GM19193 (cell line): ENCODE measurements around the gene GTPBP6.

Experiments
- POLR2A ChIP-seq: IDR thresholded peaks from 4 replicates; pipeline ENCODE4 v1.6.1; 2011; ENCODE audit not compliant: insufficient read depth, insufficient read length; ENCODE audit errors: extremely low read depth

The GTPBP6 gene

DNA sequence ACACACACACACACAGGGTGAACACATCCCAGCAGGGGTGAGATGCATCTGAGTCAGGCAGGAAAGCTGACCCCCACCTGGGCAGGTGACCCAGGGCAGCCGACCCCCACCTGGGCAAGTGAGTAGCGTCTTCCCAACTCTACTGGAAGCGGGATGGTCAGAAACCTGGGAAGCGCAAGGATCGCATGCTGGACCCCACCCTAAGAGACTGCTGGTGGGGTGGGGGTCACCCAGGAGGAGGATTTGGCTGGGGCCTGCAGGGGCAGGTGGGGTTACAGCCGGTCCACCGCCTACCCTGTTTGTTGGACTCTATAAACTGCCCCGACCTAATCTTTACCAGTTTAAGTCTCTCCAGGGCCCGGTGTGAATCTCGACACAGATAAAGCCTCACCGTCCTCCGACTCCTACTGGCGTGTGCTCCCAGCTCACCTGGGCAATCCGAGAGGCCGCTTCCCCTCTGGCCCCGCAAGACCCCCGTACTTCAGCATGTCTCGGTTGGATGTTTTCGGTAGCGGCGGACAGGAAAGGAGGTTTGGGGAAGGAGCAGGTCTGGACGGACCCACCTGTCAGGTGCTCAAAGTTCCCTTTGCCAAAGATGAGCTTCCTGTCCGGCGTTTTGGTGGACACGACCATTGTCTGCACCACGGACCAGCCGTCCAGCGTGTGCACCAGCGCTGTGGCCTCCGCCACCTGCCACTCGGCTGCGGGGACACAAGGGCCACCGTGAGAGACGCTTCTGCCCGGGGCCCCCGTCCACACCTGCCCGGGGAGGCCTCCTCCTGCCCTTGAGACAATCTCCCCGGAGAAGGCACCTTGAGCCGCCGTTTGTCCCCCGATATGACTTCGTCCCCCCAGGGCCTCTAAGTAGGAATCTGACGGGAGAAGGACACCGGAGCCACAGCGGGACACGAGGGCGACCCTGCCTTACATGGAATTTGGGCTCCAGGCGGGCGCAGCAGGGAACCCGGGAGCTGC is 2.0 kb downstream of the GTPBP6 start:
- no peak for TF ChIP-seq POLR2A

- TF ChIP-seq POLR2A = no peak
Measured at GRCh38 chrX:314781-315595, 3.6 kb downstream of the GTPBP6 start.

DNA sequence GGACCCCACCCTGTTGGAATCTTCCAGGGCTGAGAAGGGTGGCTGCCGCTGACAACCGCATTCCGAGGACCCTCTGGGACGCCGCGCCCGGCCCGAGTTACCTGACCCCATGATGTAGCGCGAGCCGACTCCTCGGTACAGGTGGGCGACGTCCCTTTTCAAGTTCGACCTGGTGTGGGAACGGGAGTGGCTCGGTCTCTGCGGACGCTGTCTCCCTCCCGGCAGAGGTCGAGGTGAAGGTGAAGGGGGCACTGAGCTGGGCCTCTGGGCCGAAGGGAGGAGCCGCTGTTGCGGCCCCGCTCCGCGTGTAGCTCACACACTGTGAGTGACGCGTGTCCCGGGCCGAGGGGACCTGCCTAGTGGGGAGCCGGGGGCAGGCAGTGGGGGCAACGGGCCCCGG is 4.5 kb downstream of the GTPBP6 start:
- TF ChIP-seq POLR2A = no peak

DNA sequence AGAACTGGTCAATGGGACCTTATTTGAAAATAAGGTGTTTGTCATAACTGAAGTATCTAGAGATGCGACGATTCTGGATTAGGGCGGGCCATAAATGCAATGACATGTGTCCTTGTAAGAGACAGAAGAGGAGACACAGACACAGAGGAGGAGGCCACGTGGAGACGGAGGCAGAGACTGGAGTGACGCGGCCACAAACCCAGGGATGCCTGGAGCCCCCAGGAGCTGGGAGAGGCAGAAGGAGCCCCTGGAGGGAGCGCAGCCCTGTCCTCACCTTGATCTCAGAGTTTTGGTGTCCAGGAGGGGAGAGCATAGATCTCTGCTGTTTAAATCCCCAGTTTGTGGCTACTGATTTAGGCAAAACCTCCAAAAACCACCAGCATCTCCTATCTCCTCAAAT is 5.0 kb downstream of the GTPBP6 start:
- no peak for TF ChIP-seq POLR2A

DNA sequence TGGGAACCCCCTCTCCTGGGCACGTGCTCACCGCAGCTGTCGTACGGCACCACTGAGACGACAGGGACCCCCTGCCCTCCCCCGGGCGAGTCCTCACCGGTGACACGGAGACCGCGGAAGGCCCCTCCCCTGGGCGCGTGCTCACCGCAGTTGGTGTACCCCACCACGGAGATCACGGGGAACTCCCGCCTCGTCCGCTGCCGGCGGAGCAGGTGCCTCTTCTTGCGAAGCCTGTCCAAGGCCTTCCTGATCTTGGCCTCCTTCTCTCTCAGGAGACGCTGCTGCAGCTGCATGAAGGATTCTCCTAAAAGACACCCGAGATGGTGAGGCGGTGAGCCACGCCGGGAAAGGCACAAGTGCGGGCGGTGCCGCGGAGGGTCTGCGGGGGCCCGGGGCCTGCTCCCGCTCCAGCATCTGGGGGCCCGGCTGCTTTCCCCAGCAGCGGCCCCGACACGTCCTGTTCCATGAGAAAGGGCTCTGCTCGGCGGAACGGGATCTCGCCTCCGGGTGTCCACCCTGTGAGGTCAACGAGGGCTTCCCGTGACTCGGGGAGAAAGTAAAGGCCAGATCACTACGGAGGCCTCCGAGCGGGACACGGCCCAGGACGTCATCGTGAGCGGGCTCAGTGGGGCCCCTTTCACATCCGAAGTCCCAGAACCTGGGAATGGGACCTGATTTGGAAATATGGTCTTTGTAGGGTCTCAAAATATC is 5.8 kb downstream of the GTPBP6 start:
- TF ChIP-seq POLR2A = no peak

GRCh38 chrX:311156-312129 is 7.2 kb downstream of the GTPBP6 start:
- peak; percentile 13 for TF ChIP-seq POLR2A

DNA sequence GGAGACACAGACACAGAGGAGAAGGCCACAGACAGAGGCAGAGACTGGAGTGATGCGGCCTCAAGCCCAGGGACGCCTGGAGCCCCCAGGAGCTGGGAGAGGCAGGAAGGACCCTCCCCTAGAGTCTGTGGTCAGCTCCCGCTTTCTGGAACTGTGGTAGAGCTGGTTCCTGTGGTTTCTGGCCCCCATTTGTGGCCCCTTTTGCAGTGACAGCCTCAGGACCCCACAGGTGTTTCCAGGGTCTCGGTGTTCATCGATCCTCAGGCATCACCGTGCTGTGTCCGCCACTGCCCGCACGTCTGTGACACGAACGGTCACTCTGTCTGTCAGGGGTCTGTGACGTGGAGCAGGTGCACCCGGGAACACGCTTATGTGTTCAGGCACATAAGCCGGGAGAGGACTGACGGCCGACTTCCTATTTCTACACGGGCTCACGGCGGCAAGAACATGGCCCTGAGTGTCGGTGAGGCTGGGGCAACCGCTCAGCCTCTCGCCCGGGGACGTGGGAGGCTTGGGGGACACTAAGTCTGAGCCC is 7.9 kb downstream of the GTPBP6 start:
- no peak for TF ChIP-seq POLR2A

DNA sequence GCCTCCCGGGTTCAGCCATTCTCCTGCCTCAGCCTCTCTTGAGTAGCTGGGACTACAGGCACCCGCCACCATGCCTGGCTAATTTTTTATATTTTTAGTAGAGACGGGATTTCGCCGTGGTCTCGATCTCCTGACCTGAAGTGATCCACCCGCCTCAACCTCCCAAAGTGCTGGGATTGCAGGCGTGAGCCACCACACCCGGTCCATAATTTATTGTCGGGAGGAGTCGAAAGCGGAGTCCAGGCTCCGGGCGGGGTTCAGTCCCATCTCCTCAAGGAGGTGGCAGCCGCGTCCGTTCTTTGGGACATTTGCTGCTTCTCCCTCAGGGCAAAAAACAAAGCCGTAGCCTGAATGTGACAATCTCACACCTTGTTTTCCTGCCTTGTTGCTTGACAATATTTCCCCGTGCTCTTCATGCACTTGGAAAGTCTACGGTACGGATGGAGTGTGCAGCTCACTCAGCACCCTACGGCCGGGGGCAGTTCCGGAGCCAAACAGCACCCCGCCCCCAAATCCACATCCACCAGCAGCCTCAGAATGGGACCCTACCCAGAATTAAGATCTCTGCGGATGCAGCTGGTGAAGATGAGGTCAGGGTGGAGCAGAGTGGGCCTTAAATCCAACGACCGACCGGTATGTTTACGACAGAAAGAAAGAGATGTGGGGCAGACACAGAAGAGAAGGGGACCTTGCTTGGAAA is 9.6 kb downstream of the GTPBP6 start:
- TF ChIP-seq POLR2A = no peak

GRCh38 chrX:307261-308111 is 11.1 kb downstream of the GTPBP6 start:
- TF ChIP-seq POLR2A = no peak

GRCh38 chrX:302975-303374 is 15.6 kb downstream of the GTPBP6 start:
- no peak for TF ChIP-seq POLR2A

DNA sequence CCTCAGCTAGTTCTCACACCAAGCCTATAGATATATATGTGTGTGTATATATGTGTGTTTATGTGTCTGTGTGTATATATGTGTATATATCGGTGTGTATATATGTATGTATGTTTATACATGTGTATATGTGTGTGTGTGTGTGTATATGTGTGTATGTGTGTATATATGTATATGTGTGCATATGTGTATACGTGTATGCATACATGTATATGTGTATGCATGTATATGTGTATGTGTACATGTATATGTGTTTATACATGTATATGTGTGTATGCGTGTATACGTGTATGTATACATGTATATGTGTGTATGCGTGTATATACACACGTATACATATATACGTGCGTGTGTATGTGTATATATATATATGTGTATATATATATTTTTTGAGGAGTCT is 18.3 kb downstream of the GTPBP6 start:
- no peak for TF ChIP-seq POLR2A

GRCh38 chrX:298993-299392 is 19.6 kb downstream of the GTPBP6 start:
- TF ChIP-seq POLR2A = no peak
